ENCODE measurements around the gene STON1.

STON1 gene

DNA sequence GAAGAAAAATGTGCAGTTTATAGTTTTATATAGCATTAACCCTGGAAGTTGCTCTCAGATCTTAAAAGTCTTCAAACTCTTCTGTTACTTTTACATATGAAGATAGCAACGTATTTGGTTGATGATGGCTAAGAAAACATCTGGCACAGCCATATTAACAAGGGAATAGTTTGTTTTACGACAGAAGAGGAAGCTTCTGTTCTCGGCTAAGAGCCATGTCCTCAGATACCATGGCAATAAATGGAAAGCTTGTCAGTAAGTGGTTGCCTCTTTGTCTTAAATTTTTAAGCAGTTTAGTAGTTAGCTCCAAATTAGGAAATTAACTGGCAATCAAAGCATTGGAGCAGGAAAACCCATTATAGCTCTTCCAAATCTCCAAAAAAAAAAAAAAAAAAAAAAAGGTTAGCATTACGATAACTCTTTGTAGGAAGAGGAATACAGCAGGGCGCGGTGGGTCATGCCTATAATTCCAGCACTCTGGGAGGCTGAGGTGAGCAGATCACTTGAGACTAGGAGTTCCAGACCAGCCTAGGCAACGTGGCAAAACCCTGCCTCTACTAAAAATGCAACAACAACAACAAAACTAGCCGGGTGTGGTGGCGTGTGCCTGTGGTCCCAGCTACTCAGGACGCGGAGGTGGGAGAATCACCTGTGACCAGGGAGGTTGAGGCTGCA, 4.5 kb upstream of the STON1 start:
- TF ChIP-seq SPI1 (IDR thresholded peaks at IDR 0.05; ENCODE audit: low read depth, low read length) (no peak), POLR2A (IDR thresholded peaks at IDR 0.05; ENCODE audit: low read depth, low read length) (no peak), POLR2AphosphoS5 (IDR thresholded peaks at IDR 0.05; ENCODE audit: low read depth, low read length) (no peak), TAF1 (IDR thresholded peaks at IDR 0.05; ENCODE audit: low read depth, low read length) (no peak), POU2F2 (IDR thresholded peaks at IDR 0.05; ENCODE audit: low read depth, low read length) (no peak), PAX5 (IDR thresholded peaks at IDR 0.05; ENCODE audit: insufficient read depth, low read length, severe bottlenecking) (no peak)
- FAIRE-seq (no peak), DNase-seq (ENCODE audit: insufficient read length, low spot score) (no peak)

DNA sequence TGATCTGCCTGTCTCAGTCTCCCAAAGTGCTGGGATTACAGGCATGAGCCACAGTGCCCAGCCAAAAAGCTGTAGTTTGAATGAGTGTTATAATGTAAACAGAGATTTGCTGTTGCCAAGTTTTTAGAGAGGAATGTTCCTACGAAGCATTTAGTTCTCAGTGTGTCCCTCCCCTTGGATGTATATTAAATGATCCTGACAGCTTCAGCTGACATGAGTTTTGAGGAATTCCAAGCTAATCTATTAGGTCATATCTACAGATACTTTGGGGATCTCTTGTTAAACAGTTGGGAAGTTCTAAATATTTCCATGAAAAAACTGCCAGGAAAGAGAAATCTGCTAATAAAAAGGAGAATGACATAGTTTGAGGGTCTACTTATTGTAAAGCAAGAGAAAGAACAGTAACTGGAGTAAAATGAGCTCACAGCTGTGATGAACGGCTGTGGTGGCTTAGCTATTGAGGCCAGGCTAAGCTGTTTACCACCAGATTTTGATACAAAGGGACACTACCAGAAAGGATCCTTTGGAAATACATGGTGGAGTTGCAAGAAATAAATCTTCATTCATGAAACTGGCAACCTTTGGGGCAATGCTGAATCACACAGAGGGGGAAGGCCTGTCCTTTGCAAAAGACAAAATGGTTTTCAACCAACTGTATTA, 2.6 kb upstream of the STON1 start:
- FAIRE-seq (no peak), DNase-seq (ENCODE audit: insufficient read length, low spot score) (no peak)
- TF ChIP-seq SPI1 (IDR thresholded peaks at IDR 0.05; ENCODE audit: low read depth, low read length) (no peak), PAX5 (IDR thresholded peaks at IDR 0.05; ENCODE audit: insufficient read depth, low read length, severe bottlenecking) (no peak), TAF1 (IDR thresholded peaks at IDR 0.05; ENCODE audit: low read depth, low read length) (no peak), POLR2A (IDR thresholded peaks at IDR 0.05; ENCODE audit: low read depth, low read length) (no peak), POLR2AphosphoS5 (IDR thresholded peaks at IDR 0.05; ENCODE audit: low read depth, low read length) (no peak), POU2F2 (IDR thresholded peaks at IDR 0.05; ENCODE audit: low read depth, low read length) (no peak)

DNA sequence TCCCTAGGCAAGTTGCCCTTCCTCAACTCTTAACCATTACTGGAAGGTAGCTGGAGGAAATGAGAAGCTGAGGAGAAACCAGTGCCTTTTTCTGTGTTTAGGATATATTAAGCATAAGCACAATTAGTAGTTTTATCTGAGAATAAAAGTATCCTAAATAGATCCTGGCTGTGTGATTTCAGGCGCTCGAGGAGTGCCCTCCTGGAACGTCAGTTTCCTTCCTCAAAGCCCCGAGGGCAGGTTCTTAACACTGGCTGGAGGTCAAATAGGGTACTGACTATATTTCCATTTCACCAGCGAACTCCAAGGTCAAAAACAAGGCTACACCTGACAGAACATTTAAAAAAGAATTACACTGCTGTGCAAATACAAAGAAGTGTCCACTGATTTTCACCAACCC, 1.5 kb upstream of the STON1 start:
- FAIRE-seq, result no peak

DNA sequence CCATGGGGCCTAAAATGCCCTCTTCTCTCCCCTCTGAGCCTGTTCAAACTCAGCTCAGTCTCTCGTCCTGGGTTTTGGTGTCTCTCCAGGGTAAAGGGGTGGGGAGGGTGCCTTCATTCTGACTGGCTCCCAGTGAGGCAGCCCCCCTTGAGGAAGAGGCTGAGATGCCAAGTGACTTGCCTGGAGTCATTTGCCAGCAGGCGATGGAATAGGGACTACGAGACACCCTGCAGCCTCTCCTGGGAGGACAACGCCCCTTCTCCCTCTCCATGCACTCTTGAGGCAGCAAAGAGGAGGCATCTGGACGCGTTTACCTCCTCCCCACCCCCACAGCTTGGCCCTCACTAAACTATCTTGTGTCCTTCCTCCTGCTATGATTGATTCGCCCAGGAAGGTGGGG, 760 bp upstream of the STON1 start:
- DNase-seq (ENCODE audit: insufficient read length, low spot score), result no peak
- FAIRE-seq, result no peak
- TF ChIP-seq POLR2A (IDR thresholded peaks at IDR 0.05; ENCODE audit: low read depth, low read length), result no peak

More for the DNA sequence above, 1.5 kb upstream of the STON1 start:
- no peak for TF ChIP-seq POU2F2 (IDR thresholded peaks at IDR 0.05; ENCODE audit: low read depth, low read length)
- TF ChIP-seq PAX5 (IDR thresholded peaks at IDR 0.05; ENCODE audit: insufficient read depth, low read length, severe bottlenecking), result no peak
- no peak for TF ChIP-seq SPI1 (IDR thresholded peaks at IDR 0.05; ENCODE audit: low read depth, low read length)
- DNase-seq (ENCODE audit: insufficient read length, low spot score), result no peak

DNA sequence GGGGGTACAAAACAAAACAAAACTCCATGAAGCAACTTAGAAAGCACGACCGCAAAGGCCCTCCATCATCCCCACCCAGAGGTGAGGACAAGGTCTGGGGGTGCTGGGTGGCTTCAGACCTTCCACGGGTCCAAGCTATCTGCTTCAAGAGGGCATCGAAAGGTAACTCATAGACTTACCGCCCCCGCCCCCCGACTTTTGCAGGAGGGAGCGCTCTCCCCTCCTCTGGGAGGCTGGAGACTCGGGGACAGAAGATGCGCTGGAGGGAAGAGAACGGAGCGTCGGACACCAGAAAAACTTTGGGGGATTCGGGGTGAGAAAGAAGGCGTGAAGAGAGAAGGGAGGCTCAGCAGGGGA, 300 bp upstream of the STON1 start:
- FAIRE-seq, result no peak
- no peak for DNase-seq (ENCODE audit: insufficient read length, low spot score)
- TF ChIP-seq PAX5 (IDR thresholded peaks at IDR 0.05; ENCODE audit: insufficient read depth, low read length, severe bottlenecking) (no peak), POU2F2 (IDR thresholded peaks at IDR 0.05; ENCODE audit: low read depth, low read length) (no peak), SPI1 (IDR thresholded peaks at IDR 0.05; ENCODE audit: low read depth, low read length) (no peak), POLR2AphosphoS5 (IDR thresholded peaks at IDR 0.05; ENCODE audit: low read depth, low read length) (no peak)

DNA sequence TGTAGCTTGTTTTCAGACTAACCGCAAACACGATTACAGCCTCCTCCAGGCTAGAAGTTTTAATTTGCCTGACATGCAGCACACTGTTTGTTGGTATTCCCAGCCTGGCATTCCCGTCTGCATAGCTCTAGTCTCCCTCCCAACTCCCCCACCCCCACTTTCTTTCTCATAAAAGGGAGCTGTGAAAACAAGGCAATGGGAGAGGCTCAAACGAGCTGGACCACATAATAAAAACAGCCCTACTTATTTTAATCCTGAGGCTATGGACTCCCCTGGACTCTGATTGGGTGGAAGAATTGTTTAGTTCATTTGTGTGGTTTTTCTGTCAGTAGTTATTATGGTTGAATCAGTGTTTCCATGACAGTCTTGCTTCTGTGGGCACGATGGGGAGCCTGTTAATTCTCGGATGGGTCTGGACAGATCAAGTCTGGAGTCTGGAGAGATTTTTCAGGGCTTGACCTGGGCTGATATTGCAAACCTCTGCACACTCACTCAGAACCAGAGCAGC, 1.2 kb downstream of the STON1 start:
- no peak for TF ChIP-seq TAF1 (IDR thresholded peaks at IDR 0.05; ENCODE audit: low read depth, low read length)
- TF ChIP-seq POLR2AphosphoS5 (IDR thresholded peaks at IDR 0.05; ENCODE audit: low read depth, low read length), result no peak
- no peak for TF ChIP-seq POLR2A (IDR thresholded peaks at IDR 0.05; ENCODE audit: low read depth, low read length)
- no peak for TF ChIP-seq POU2F2 (IDR thresholded peaks at IDR 0.05; ENCODE audit: low read depth, low read length)
- no peak for TF ChIP-seq PAX5 (IDR thresholded peaks at IDR 0.05; ENCODE audit: insufficient read depth, low read length, severe bottlenecking)
- TF ChIP-seq SPI1 (IDR thresholded peaks at IDR 0.05; ENCODE audit: low read depth, low read length), result no peak
- DNase-seq (ENCODE audit: insufficient read length, low spot score) (no peak), FAIRE-seq (no peak)

DNA sequence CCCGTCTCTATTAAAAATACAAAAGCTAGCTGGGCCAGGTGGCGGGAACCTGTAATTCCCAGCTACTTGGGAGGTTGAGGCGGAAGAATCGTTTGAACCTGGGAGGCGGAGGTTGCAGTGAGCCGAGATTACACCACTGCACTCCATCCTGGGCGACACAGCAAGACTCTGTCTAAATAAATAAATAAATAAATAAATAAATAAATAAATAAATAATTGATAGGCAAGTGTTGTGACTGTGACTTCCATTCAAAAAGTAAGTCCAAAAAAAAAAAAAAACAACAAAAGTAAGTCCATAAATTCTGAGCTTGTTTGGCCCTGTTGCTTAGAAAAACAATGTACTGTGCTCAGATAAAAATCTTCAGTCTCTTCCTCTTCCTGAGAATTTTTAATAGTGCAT, 2.2 kb downstream of the STON1 start:
- FAIRE-seq, result no peak
- TF ChIP-seq PAX5 (IDR thresholded peaks at IDR 0.05; ENCODE audit: insufficient read depth, low read length, severe bottlenecking), result no peak
- TF ChIP-seq POLR2A (IDR thresholded peaks at IDR 0.05; ENCODE audit: low read depth, low read length), result no peak
- TF ChIP-seq TAF1 (IDR thresholded peaks at IDR 0.05; ENCODE audit: low read depth, low read length), result no peak
- no peak for TF ChIP-seq POU2F2 (IDR thresholded peaks at IDR 0.05; ENCODE audit: low read depth, low read length)
- no peak for TF ChIP-seq SPI1 (IDR thresholded peaks at IDR 0.05; ENCODE audit: low read depth, low read length)
- no peak for TF ChIP-seq POLR2AphosphoS5 (IDR thresholded peaks at IDR 0.05; ENCODE audit: low read depth, low read length)
- DNase-seq (ENCODE audit: insufficient read length, low spot score), result no peak

DNA sequence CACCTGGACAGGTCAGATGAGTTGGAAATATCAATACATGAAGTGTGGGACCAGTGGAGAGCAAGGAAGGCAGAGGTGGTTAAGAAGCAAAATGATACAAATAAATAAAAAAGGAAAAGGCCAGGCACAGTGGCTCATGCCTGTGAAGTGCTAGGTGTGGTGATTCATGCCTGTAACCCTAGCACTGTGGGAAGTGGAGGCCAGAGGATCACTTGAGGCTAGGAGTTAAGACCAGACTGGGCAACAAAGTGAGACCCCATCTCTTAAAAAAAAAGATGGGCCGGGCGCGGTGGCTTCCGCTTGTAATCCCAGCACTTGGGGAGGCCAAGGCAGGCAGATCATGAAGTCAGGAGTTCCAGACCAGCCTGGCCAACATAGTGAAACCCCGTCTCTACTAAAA, 2.9 kb downstream of the STON1 start:
- FAIRE-seq, result no peak
- no peak for TF ChIP-seq TAF1 (IDR thresholded peaks at IDR 0.05; ENCODE audit: low read depth, low read length)
- TF ChIP-seq POU2F2 (IDR thresholded peaks at IDR 0.05; ENCODE audit: low read depth, low read length), result no peak
- TF ChIP-seq POLR2A (IDR thresholded peaks at IDR 0.05; ENCODE audit: low read depth, low read length), result no peak
- TF ChIP-seq PAX5 (IDR thresholded peaks at IDR 0.05; ENCODE audit: insufficient read depth, low read length, severe bottlenecking), result no peak
- no peak for TF ChIP-seq POLR2AphosphoS5 (IDR thresholded peaks at IDR 0.05; ENCODE audit: low read depth, low read length)
- TF ChIP-seq SPI1 (IDR thresholded peaks at IDR 0.05; ENCODE audit: low read depth, low read length), result no peak
- DNase-seq (ENCODE audit: insufficient read length, low spot score), result no peak

DNA sequence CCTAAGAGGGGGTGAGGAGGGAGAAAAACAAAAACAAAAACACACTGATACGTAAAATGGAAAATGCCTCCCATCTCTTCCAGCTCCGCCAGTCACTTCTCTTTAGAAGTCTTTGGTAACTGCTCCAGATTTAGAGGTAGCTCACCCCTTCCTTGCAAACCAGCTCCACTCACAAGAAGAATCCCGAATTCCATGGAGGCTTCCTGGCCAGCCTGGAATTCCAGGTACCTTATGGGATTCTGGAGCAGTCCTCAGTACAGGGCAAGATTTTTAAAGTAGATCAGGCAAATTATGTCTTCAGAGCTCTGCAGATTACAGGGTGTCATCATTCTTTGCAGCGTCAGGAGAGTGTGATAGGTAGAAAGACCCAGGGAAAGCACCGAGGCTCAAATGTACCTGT, 4.8 kb downstream of the STON1 start:
- FAIRE-seq (no peak), DNase-seq (ENCODE audit: insufficient read length, low spot score) (no peak)
- TF ChIP-seq POLR2A (IDR thresholded peaks at IDR 0.05; ENCODE audit: low read depth, low read length), result no peak
- TF ChIP-seq POU2F2 (IDR thresholded peaks at IDR 0.05; ENCODE audit: low read depth, low read length), result no peak
- TF ChIP-seq TAF1 (IDR thresholded peaks at IDR 0.05; ENCODE audit: low read depth, low read length), result no peak
- no peak for TF ChIP-seq PAX5 (IDR thresholded peaks at IDR 0.05; ENCODE audit: insufficient read depth, low read length, severe bottlenecking)
- TF ChIP-seq SPI1 (IDR thresholded peaks at IDR 0.05; ENCODE audit: low read depth, low read length), result no peak
- no peak for TF ChIP-seq POLR2AphosphoS5 (IDR thresholded peaks at IDR 0.05; ENCODE audit: low read depth, low read length)

All from GM12891 (cell line).